Astrocyte of the cerebellum (primary cell): ENCODE measurements around the gene C6orf141.

ENCODE experiments used
- DNase-seq: peaks from one replicate; pipeline ENCODE4 v3.0.0-alpha.2; 2011; ENCODE audit warnings: low read depth
- H3K4me3 ChIP-seq: 2 replicates; pipeline ENCODE4 v1.5.1; 2011; ENCODE audit warnings: mild to moderate bottlenecking, low read depth, low read length, moderate library complexity
- in situ Hi-C: cut with HindIII; loops from 2 replicates; pipeline ENCODE4 v1.10.0; 2017; ENCODE audit warnings: low sequenced_read_pairs
- TF ChIP-seq, protein P1 (sequence below): IDR thresholded peaks from 2 replicates; pipeline ENCODE4 v1.5.1; 2012; ENCODE audit warnings: low read length, low read depth, moderate library complexity, mild to moderate bottlenecking; ENCODE audit errors: missing control alignments

Gene C6orf141

DNA sequence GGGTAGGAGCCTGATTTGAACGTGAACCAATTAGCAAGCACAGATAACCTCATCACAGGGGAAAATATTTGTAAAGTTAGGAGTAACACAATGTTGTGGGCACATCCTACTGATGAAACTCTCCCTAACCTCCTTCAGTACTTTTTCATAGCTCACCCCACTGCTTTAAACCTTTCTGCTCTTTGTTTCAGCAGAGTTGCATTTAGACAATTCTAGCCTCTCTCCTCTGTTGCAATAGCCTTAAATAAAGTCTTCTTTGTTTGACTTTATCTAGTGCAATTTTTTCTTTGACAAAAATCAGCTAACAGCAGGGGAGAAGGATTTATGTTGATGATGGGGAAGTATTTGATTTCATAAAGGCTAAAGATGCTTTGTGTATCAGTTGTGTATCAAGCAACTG, 14.1 kb downstream of the C6orf141 start:
- no peak overlapping the region for H3K4me3 ChIP-seq
- no peak for DNase-seq
- TF ChIP-seq, protein P1, sequence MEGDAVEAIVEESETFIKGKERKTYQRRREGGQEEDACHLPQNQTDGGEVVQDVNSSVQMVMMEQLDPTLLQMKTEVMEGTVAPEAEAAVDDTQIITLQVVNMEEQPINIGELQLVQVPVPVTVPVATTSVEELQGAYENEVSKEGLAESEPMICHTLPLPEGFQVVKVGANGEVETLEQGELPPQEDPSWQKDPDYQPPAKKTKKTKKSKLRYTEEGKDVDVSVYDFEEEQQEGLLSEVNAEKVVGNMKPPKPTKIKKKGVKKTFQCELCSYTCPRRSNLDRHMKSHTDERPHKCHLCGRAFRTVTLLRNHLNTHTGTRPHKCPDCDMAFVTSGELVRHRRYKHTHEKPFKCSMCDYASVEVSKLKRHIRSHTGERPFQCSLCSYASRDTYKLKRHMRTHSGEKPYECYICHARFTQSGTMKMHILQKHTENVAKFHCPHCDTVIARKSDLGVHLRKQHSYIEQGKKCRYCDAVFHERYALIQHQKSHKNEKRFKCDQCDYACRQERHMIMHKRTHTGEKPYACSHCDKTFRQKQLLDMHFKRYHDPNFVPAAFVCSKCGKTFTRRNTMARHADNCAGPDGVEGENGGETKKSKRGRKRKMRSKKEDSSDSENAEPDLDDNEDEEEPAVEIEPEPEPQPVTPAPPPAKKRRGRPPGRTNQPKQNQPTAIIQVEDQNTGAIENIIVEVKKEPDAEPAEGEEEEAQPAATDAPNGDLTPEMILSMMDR: no peak
- in situ Hi-C loops: no loop called here

DNA sequence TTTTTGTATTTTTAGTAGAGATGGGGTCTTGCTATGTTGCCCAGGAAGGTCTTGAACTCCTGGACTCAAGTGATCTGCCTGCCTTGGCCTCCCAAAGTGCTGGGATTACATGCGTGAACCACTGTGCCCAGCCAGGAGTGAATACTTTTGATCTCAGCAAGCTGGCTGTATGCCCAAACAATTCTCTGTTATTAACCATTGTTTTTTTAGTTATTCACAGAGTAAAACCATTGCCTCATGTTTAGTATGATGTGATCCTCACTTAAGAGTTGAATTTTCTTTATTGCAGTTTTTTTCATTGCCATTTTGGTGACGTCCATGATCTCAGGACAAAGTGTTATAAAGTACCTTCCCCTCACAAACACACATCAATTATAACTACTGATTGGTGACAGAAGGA, 14.8 kb downstream of the C6orf141 start:
- DNase-seq: no peak
- in situ Hi-C loops: no loop called here
- TF ChIP-seq, protein P1: no peak
- H3K4me3 ChIP-seq: no peak overlapping the region

DNA sequence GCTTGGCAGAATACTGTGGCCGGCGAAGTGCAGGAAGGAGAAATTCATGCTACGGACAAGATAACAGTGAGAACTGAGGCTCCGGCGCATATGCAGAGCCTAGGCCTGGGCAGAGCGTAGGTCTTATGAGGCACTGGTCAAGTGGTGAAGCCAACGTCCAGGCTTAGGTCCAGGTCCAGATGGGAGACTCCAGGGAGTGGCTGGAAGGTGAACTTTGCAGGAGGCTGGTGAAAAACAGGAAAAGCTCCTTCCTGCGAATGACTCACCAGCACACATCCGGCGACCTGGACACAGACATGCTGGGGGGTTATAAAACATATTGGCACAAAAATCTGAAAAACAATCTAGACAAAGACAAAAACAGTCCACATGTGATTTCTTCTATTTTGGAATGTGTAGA, 15.4 kb downstream of the C6orf141 start:
- DNase-seq: no peak
- H3K4me3 ChIP-seq: no peak overlapping the region
- TF ChIP-seq, protein P1: no peak
- in situ Hi-C loops: no loop called here

DNA sequence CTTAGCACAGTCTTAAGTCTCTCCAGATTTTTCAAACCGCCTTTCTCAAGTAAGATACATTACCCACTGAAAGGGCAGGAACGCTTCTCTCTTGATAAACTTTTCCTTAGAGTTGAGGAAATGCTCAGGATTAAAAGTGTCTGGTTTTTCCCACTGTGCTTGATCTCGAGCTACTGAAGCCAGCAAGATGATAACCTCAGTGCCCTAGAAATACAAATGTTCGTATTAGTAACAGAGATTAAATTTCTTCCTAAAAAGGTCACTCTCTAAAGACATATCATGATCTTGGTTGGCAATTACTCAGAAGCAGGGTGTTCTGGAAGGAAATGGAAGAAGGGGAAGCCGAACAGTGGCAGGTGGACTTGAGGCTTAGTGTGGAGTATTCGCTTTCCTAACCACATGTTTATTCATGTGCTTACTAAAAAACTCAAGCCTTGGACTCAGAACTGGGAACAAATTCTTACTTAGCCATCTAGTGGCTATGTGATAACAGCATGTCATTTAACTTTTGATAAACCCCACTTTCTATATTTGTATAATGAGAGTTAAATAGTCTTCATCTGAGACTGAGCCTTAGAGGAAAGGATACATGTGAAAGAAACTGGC, 20.1 kb downstream of the C6orf141 start:
- TF ChIP-seq, protein P1: peak; percentile 18
- in situ Hi-C loops: no loop called here
- DNase-seq: no peak
- H3K4me3 ChIP-seq: no peak overlapping the region

DNA sequence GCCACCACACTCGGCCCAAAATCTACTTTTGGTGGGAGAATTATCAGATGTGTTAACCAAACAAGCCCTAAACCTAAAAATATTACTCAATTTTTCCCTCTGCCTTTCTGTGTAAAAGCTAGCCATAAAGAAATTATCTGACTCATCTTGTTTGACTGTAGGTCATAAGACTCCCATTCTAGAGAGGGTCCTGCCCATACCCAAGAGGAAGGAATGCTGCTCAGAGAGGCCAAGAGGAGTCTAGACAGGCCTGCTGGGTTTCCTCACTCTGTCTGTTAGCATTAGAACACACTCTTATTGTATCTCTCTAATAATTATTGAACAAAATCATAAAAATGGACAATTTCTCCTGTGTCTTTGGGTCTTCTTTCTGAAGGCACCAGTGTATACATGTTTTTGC, 26.1 kb downstream of the C6orf141 start:
- TF ChIP-seq, protein P1: no peak
- no peak overlapping the region for H3K4me3 ChIP-seq
- DNase-seq: no peak
- in situ Hi-C loops: no loop called here

DNA sequence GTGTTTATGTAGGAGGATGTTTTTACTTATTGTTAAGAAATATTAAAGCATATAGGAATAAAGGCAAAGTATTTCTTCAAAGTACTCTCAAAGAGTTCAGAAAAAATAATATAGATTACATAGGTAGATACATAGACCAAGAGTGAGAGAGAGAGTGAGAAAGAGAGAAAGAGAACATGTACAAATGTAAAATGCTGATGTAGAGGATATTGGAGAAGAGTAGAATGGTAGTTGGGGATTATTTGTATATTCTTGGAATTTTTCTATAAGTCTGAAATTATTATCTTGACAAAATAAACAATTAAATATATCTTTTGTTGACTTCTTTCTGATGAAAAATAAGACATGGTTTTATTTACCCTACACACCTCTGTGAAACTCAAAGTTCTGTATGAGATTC, 29.2 kb downstream of the C6orf141 start:
- in situ Hi-C loops: no loop called here
- DNase-seq: no peak
- TF ChIP-seq, protein P1: no peak
- H3K4me3 ChIP-seq: no peak overlapping the region
